Measurements from ENCODE around the gene RSRC1.

GRCh38 chr3:158548691-158549090 is 438.8 kb downstream of the RSRC1 start:
- no peak for TF ChIP-seq CTCF (optimal IDR thresholded peaks at IDR 0.05 in 1 of 3, IDR thresholded peaks at IDR 0.05 in 1 of 3, conservative IDR thresholded peaks at IDR 0.05 in 1 of 3; ENCODE audit: extremely low read depth in 1 of 3, insufficient read depth in 2 of 3, low read length in 3 of 3)
- TF ChIP-seq EZH2 (IDR thresholded peaks at IDR 0.05; ENCODE audit: low read length): no peak

Measured in keratinocyte (primary cell).